Esophagus mucosa (tissue), 1 donor: ENCODE results near the gene ADRA2B. TPM values are rescaled to one million over a fixed set of nuclear protein-coding genes. Genes with fewer than 3 reads are reported as not detected.
"Not testable (repeated sequence)": the region's sequence is repeated elsewhere in the genome, so short reads cannot be mapped to it uniquely, and the experiment has no call there.

ENCODE experiments used
- ATAC-seq: fragments of 200-7000 bp; cut with Tn5 transposase; one replicate; pipeline ENCODE4 v1.9.1; 2020
- total RNA-seq: library from RNA; stranded (reverse); gene quantifications from one replicate; pipeline ENCODE4 v1.2.4, GENCODE V29; 2023
- donor health status: DM: yes; HTN: yes; CAD: no.

Gene ADRA2B
- total RNA-seq, 1 donor from 2014 or later: not detected

GRCh38 chr2:96065381-96065930 is 50.9 kb downstream of the ADRA2B start:
- ATAC-seq: no peak

GRCh38 chr2:96064760-96065159 is 51.6 kb downstream of the ADRA2B start:
- not testable (repeated sequence) for ATAC-seq

- not testable (repeated sequence) for ATAC-seq
Measured at GRCh38 chr2:96064047-96064675, 52.2 kb downstream of the ADRA2B start.

- peak; percentile 94 for ATAC-seq
Measured at GRCh38 chr2:96063116-96063899, 53.1 kb downstream of the ADRA2B start.

Other genes starting within 250 kb of the ADRA2B start
- 9.6 TPM for gene ANKRD36C, start 124.7 kb downstream of the ADRA2B start, total RNA-seq
- 0.44 TPM for gene GPAT2, start 81.7 kb downstream of the ADRA2B start, total RNA-seq
- gene ASTL, start 21.9 kb upstream of the ADRA2B start, total RNA-seq: 0.28 TPM
- 1.8 TPM for gene DUSP2, start 28.9 kb upstream of the ADRA2B start, total RNA-seq
- 66.1 TPM for gene STARD7, start 92.3 kb upstream of the ADRA2B start, total RNA-seq
- 34.3 TPM for gene TMEM127, start 149.4 kb upstream of the ADRA2B start, total RNA-seq
- 43.2 TPM for gene CIAO1, start 149.7 kb upstream of the ADRA2B start, total RNA-seq
- gene SNRNP200, start 189.0 kb upstream of the ADRA2B start, total RNA-seq: 66.6 TPM
- 1.8 TPM for gene ITPRIPL1, start 208.7 kb upstream of the ADRA2B start, total RNA-seq
- gene NCAPH, start 219.2 kb upstream of the ADRA2B start, total RNA-seq: 11.7 TPM